ENCODE data around the gene SIGLEC15. TPM values are rescaled to one million over a fixed set of nuclear protein-coding genes. Genes with fewer than 3 reads are reported as not detected.

Gene SIGLEC15
- polyA plus RNA-seq, 3 donors from 2014 or later = 0.09 to 0.20 TPM; not detected in 1

GRCh38 chr18:45828917-45829811 is 3.7 kb downstream of the SIGLEC15 start:
- Mint-ChIP-seq H3K27ac (peak overlapping the region in 1 of 6 donors; percentile 28), H3K36me3 (no peaks in the 10 kb centered on the region), H3K4me3 (no peak overlapping the region), H3K9me3 (no peaks in the 10 kb centered on the region), H3K4me1 (peaks cover 19 to 28% of the 10 kb centered on the region in 2 donors), H3K27me3 (ENCODE audit: low read depth in 3 of 3) (peaks cover 0 to 2% (median 1%) of the 10 kb centered on the region in 3 donors)
- no peak for DNase-seq

- Mint-ChIP-seq H3K4me3 (no peak overlapping the region), H3K36me3 (no peaks in the 10 kb centered on the region), H3K27ac (peak overlapping the region in 1 of 6 donors; percentile 28), H3K27me3 (ENCODE audit: low read depth in 3 of 3) (peaks cover 0 to 4% (median 2%) of the 10 kb centered on the region in 3 donors), H3K4me1 (peaks cover 12 to 23% of the 10 kb centered on the region in 2 donors), H3K9me3 (no peaks in the 10 kb centered on the region)
- no peak for DNase-seq
Observed at GRCh38 chr18:45829855-45830254, 4.4 kb downstream of the SIGLEC15 start.

GRCh38 chr18:45830917-45831316 is 5.4 kb downstream of the SIGLEC15 start:
- DNase-seq = no peak
- no peaks in the 10 kb centered on the region for H3K9me3 Mint-ChIP-seq
- no peak overlapping the region for H3K4me3 Mint-ChIP-seq
- H3K27me3 Mint-ChIP-seq (ENCODE audit: low read depth in 3 of 3) = peaks cover 2 to 4% (median 2%) of the 10 kb centered on the region in 3 donors
- H3K4me1 Mint-ChIP-seq = peaks cover 11 to 15% of the 10 kb centered on the region in 2 donors
- no peaks in the 10 kb centered on the region for H3K36me3 Mint-ChIP-seq
- no peak overlapping the region for H3K27ac Mint-ChIP-seq

GRCh38 chr18:45833846-45834245 is 8.4 kb downstream of the SIGLEC15 start:
- no peak for DNase-seq
- Mint-ChIP-seq H3K27ac (peak overlapping the region in 1 of 6 donors; percentile 72), H3K4me1 (peaks cover 11 to 14% of the 10 kb centered on the region in 2 donors), H3K4me3 (no peak overlapping the region), H3K36me3 (no peaks in the 10 kb centered on the region), H3K27me3 (ENCODE audit: low read depth in 3 of 3) (peaks cover 4 to 10% (median 7%) of the 10 kb centered on the region in 3 donors), H3K9me3 (no peaks in the 10 kb centered on the region)

- Mint-ChIP-seq H3K27me3 (ENCODE audit: low read depth in 3 of 3) (peaks cover 4 to 13% (median 7%) of the 10 kb centered on the region in 3 donors), H3K4me3 (no peak overlapping the region), H3K4me1 (peaks cover 14 to 19% of the 10 kb centered on the region in 2 donors), H3K27ac (peak overlapping the region in 1 of 6 donors; percentile 72), H3K36me3 (no peaks in the 10 kb centered on the region), H3K9me3 (no peaks in the 10 kb centered on the region)
- no peak for DNase-seq
Observed at GRCh38 chr18:45834306-45834705, 8.8 kb downstream of the SIGLEC15 start.

GRCh38 chr18:45835057-45835636 is 9.7 kb downstream of the SIGLEC15 start:
- peaks cover 4 to 14% (median 7%) of the 10 kb centered on the region in 3 donors for H3K27me3 Mint-ChIP-seq (ENCODE audit: low read depth in 3 of 3)
- peak overlapping the region in 1 of 6 donors; percentile 8 for H3K27ac Mint-ChIP-seq
- H3K36me3 Mint-ChIP-seq = no peaks in the 10 kb centered on the region
- H3K4me1 Mint-ChIP-seq = peaks cover 15 to 20% of the 10 kb centered on the region in 2 donors
- H3K9me3 Mint-ChIP-seq = no peaks in the 10 kb centered on the region
- no peak for DNase-seq
- peak overlapping the region in 1 of 5 donors; percentile 13 for H3K4me3 Mint-ChIP-seq

GRCh38 chr18:45836242-45837205 is 11.0 kb downstream of the SIGLEC15 start:
- peak overlapping the region; percentile 59 to 73 (median 65) for H3K4me3 Mint-ChIP-seq
- H3K27me3 Mint-ChIP-seq (ENCODE audit: low read depth in 3 of 3) = peaks cover 6 to 21% (median 8%) of the 10 kb centered on the region in 3 donors
- no peaks in the 10 kb centered on the region for H3K9me3 Mint-ChIP-seq
- no peaks in the 10 kb centered on the region for H3K36me3 Mint-ChIP-seq
- H3K27ac Mint-ChIP-seq = peak overlapping the region in 2 of 6 donors; percentile 21 to 40
- DNase-seq = no peak
- peaks cover 15 to 20% of the 10 kb centered on the region in 2 donors for H3K4me1 Mint-ChIP-seq

- Mint-ChIP-seq H3K9me3 (no peaks in the 10 kb centered on the region), H3K27ac (peak overlapping the region in 1 of 6 donors; percentile 66), H3K4me3 (peak overlapping the region; percentile 59 to 82 (median 72)), H3K36me3 (peaks cover 0 to 3% (median 0%) of the 10 kb centered on the region in 3 donors), H3K4me1 (peaks cover 15 to 20% of the 10 kb centered on the region in 2 donors), H3K27me3 (ENCODE audit: low read depth in 3 of 3) (peaks cover 6 to 21% (median 9%) of the 10 kb centered on the region in 3 donors)
- peak; percentile 58 to 68 (median 66) for DNase-seq
Observed at GRCh38 chr18:45837283-45838070, 12.0 kb downstream of the SIGLEC15 start.

GRCh38 chr18:45838302-45839070 is 13.0 kb downstream of the SIGLEC15 start:
- DNase-seq = no peak
- Mint-ChIP-seq H3K9me3 (no peaks in the 10 kb centered on the region), H3K27ac (peak overlapping the region in 3 of 6 donors; percentile 33 to 66 (median 34)), H3K36me3 (peaks cover 0 to 4% (median 0%) of the 10 kb centered on the region in 3 donors), H3K4me3 (peak overlapping the region; percentile 59 to 82 (median 72)), H3K27me3 (ENCODE audit: low read depth in 3 of 3) (peaks cover 6 to 21% (median 9%) of the 10 kb centered on the region in 3 donors), H3K4me1 (peaks cover 15 to 20% of the 10 kb centered on the region in 2 donors)

- peaks cover 15 to 20% of the 10 kb centered on the region in 2 donors for H3K4me1 Mint-ChIP-seq
- H3K4me3 Mint-ChIP-seq = peak overlapping the region; percentile 28 to 78 (median 57)
- peak overlapping the region in 1 of 6 donors; percentile 73 for H3K27ac Mint-ChIP-seq
- peak; percentile 13 to 38 (median 36) for DNase-seq
- H3K9me3 Mint-ChIP-seq = no peaks in the 10 kb centered on the region
- H3K27me3 Mint-ChIP-seq (ENCODE audit: low read depth in 3 of 3) = peaks cover 2 to 19% (median 9%) of the 10 kb centered on the region in 3 donors
- H3K36me3 Mint-ChIP-seq = peaks cover 0 to 4% (median 0%) of the 10 kb centered on the region in 3 donors
Observed at GRCh38 chr18:45839414-45840395, 14.2 kb downstream of the SIGLEC15 start.

All from immature natural killer cell (primary cell).